Endothelial cell of umbilical vein (primary cell): ENCODE data around the gene DCAF12.

Experiments used
- CTCF ChIP-seq, 2 donors: IDR thresholded peaks; 1 replicate in 1 of 2; 2 replicates in 1 of 2; pipeline ENCODE4 v1.5.1; 2011; ENCODE audit warnings: low read length in 2 of 2, mild to moderate bottlenecking in 2 of 2, moderate library complexity in 2 of 2, control low read depth in 1 of 2, inconsistent platforms in 1 of 2, low read depth in 1 of 2; ENCODE audit not compliant: insufficient read depth in 1 of 2; ENCODE audit errors: extremely low read depth in 1 of 2
- POLR2A ChIP-seq: IDR thresholded peaks from 2 replicates; pipeline ENCODE4 v1.6.1; 2012; ENCODE audit warnings: low read depth, mild to moderate bottlenecking, control low read depth, low read length

- TF ChIP-seq POLR2A = no peak
- no peak for TF ChIP-seq CTCF (IDR thresholded peaks at IDR 0.05; ENCODE audit: extremely low read depth in 1 of 2, insufficient read depth in 1 of 2, low read depth in 1 of 2, low read length in 2 of 2)
Observed at GRCh38 chr9:34143116-34143515, 16.6 kb upstream of the DCAF12 start.
